Measurements from ENCODE around the gene SYCN. TPM values are rescaled to one million over a fixed set of nuclear protein-coding genes. Genes with fewer than 3 reads are reported as not detected.
"Not testable (repeated sequence)": the region's sequence is repeated elsewhere in the genome, so short reads cannot be mapped to it uniquely, and the experiment has no call there.

SYCN gene, protein sequence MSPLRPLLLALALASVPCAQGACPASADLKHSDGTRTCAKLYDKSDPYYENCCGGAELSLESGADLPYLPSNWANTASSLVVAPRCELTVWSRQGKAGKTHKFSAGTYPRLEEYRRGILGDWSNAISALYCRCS
- polyA plus RNA-seq (2013, experiment 1 of 2; ENCODE audit: insufficient read length): not detected
- not detected for polyA plus RNA-seq (2013, experiment 2 of 2; ENCODE audit: insufficient read length)

GRCh38 chr19:39203372-39204341 is at the start of gene SYCN:
SYCN (minus strand) TSS chr19:39204263; CDS start chr19:39204254, 9 bp downstream.
- no peak for DNase-seq

GRCh38 chr19:39253374-39254149 is 49.5 kb upstream of the SYCN start:
- no peak for DNase-seq

GRCh38 chr19:39252458-39252857 is 48.4 kb upstream of the SYCN start:
- no peak for DNase-seq

DNA sequence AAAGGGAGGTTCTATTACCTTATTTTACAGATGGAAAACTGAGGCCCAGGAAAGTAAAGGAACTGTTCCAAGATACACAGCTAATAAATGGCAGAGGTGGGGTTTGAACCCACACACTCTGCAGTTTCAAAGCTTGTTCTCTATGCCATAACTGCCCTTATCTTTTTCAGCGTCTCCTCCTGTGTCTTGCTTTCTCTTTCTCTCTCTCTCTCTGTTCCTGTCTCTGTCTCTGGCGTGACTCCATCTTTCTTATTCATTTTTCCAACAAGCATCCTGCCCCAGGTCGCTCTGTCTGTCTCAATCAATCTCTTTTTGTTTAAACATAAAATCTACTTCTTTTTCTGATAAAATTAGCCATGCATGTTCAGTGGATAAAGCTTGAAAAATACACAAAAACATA is 47.8 kb upstream of the SYCN start:
- no peak for DNase-seq

DNA sequence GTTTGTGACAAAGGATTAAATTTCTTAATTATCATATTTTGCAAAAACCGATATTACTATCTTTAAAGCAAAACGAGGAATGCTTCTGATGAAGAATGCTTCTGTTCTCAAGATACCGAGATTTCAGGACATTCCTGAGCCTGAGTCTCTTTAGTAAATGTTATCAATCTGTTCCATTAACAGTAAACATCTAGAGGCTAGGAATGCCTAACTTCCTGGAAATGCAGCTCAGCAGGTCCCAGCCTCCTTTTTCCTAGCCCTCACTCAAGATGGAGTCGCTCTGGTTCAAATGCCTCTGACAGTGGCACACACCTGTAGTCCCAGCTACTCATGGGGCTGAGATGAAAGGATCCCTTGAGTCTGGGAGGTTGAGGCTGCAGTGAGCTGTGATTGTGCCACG is 47.0 kb upstream of the SYCN start:
- DNase-seq: no peak

DNA sequence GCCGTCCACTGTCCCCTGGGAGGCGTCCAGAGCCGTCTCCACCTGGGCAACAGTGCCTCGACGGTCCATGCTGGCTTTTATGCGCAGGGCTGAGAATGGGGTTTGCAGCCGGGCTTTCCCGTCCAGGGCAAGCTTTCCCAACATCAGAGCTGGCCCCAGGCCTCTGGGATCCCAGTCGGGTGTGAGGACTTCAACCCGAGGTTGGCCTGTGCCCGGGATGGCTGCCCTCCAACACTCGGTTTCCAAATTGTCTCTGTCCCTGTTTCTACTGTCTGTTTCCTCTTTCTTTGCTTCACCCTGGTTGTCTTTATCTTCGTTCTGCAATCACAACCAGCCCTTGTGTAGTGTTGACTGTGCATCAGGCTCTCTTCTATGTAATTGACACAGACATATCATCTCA is 44.7 kb upstream of the SYCN start, which contains the start of gene IFNL4:
Gene IFNL4 (minus strand): TSS at position 51 of the 400 bp plus-strand sequence.
- no peak for DNase-seq

DNA sequence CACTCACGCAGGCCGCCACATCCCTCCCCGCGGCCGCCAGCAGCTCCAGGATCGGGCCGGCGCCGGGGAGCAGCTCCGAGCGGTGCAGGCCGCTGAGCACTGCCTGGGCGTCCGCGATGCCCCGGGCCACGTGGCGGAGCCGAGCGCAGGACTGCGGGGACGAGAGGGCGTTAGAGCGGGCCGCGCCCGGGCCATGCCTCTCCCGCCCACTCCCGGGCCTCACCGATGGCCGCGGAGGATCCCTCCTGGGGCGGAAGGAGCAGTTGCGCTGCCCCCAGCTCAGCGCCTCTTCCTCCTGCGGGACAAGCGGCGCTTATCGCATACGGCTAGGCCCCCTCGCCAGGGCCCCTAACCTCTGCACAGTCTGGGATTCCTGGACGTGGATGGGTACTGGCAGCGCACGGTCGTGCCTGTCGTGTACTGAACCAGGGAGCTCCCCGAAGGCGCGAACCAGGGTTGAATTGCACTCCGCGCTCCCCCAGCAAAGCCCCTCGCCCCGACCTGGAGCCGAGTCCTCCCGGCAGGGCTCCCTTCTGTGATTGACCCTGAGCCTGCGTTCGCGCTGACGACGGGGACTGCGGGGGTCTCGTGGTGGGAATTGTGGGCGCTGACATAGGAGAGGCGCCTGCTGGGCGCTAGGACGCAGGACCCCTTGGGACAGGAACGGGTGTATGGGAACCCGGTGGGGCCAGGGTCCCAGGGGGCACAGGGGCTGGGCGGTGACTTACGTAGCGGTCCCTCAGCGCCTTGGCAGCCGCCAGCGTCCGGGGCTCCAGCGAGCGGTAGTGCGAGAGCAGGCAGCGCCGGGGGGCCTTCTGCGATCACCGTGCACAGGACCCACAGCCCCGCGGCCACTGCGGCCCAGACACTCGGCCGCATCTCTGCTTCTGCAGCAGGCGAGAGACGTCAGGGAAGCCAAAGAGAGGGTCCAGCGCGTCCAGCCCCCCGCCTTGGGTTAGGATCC is 43.9 kb upstream of the SYCN start:
- DNase-seq: no peak

- DNase-seq: peak; percentile 21
Measured at GRCh38 chr19:39246951-39247669, 43.0 kb upstream of the SYCN start.

DNA sequence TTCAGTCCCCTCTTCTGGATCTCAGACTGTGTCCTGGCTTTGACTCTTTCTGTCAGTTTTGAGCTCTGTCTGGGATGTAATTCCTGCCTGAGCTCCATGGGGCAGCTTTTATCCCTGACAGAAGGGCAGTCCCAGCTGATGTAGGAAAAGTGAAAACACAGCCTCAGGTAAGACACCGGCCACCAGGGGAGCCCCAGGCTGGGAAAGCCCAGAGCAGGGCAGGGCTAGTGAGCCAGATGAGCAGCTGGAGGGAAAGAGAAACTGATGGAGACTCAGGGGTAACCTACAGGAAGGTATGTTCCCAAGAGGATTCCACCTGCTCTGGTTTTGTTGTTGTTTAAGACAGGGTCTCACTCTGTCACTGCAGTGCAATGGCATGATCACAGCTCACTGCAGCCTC is 41.1 kb upstream of the SYCN start:
- DNase-seq: not testable (repeated sequence)

DNA sequence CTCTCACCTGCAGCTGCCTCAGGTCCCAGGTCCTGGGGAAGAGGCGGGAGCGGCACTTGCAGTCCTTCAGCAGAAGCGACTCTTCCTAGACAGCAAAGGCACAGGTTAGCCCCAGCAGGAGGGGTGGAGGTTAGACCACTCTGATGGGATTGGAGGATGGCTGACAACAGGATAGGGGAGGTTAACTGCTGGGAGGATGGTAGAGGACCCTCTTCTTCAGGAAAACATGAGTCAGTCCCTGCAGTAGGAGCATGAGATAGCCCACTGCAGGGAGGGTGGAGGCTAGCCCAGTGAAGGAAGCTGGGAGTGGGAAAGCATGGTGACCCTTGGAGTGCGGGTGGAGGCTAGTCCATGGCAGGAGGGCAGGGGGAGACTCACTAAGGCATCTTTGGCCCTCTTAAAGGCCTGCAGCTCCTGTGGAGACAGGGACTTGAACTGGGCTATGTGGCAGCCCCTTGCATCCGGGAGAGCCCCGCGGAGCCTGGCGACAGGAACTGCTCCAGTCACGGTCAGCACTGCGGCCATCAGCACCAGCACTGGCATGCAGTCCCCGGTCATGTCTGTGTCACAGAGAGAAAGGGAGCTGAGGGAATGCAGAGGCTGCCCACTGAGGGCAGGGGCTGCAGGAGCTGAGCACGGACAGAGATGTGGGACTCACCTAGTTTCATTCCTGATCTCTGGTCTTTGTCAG is 40.5 kb upstream of the SYCN start, which contains the start of gene IFNL3:
Gene IFNL3 (minus strand): TSS at position 597 of the 691 bp plus-strand sequence. CDS start 39 bp downstream, at position 558.
- not testable (repeated sequence) for DNase-seq

GRCh38 chr19:39243741-39244140 is 39.7 kb upstream of the SYCN start:
- not testable (repeated sequence) for DNase-seq

- DNase-seq: no peak
Measured at GRCh38 chr19:39240421-39240820, 36.4 kb upstream of the SYCN start.

DNA sequence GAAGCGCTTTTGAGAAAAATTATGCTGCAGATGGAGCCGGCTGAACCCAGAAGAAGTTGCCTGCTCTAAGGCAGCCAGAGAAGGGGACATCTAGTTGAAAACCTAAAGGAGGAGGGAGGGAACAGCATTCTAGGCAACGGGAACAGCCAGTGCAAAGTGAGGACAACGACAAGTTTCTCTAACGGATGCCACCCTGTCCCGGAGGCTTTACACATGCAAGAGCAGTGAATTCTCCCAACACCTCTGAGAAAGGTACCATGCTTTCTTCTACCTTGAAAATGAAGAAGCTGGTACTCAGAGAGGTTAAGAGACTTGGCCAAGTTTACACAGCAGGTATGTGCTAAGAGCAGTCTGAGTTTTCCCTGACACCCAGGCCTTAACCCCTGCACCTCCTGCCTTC is 34.9 kb upstream of the SYCN start:
- no peak for DNase-seq

- no peak for DNase-seq
Measured at GRCh38 chr19:39238209-39238608, 34.1 kb upstream of the SYCN start.

DNA sequence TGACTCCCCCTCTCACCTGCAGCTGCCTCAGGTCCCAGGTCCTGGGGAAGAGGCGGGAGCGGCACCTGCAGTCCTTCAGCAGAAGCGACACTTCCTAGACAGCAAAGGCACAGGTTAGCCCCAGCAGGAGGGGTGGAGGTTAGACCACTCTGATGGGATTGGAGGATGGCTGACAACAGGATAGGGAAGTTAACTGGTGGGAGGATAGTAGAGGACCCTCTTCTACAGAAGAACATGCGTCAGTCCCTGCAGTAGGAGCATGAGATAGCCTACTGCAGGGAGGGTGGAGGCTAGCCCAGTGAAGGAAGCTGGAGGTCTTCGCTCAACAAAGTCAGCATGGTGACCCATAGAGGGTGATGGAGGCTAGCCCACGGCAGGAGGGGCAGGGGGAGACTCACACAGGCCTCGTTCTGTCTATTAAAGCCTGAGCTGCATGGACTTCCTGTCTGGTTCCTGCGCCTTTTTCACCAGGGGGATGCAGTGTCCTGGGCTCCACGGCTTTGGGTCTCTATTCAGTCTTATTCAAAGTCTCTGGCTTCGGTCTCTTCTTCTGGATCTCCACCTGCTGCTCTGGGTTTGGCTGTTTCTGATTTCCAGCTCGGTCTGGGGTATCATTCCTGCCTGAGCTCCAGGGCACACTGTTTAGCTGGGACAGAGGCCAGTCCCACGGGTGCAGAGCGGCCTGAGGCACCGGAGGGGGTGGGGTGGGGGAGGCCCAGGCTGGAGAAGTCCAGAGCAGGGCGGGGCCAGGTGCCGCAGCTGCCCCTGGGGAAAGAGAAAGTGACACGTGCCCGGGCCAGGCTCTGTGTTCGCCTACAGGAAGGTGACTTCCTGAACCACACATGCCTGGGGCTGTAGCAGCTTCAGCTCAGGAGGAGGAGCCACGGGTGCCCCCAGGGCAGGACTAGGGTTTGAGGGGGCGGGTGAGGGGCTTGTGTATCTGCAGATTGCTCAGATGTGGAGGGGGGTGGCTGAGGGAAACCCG is 33.4 kb upstream of the SYCN start:
- no peak for DNase-seq

DNA sequence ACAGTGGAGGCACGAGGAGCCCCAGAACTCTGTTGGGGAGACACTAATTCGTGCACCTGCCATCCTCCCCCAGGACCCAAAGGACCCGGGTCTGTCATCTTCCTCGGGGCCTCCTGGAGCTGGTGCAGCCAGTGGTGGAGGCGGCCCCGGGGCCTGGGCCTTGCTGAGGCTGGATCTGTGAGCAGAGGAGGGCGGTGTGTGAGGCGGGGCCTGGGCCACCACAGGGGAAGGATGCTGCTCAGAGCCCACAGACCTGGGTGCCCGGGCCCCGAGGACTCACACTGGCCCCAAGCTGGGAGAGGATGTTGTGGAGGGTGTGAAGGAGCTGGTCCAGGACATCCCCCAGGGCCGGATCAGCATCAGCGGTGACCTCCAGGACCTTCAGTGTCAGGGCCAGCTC is 32.5 kb upstream of the SYCN start:
- no peak for DNase-seq

GRCh38 chr19:39232708-39233107 is 28.6 kb upstream of the SYCN start:
- DNase-seq: no peak

- DNase-seq: no peak
Measured at GRCh38 chr19:39230096-39230764, 26.2 kb upstream of the SYCN start.
